ENCODE measurements around the gene PAQR7.

GRCh38 chr1:25893116-25893515 is 17.6 kb upstream of the PAQR7 start:
- TF ChIP-seq CTCF (IDR thresholded peaks at IDR 0.05; ENCODE audit: low read length) (no peak), EZH2 (IDR thresholded peaks at IDR 0.05; ENCODE audit: borderline replicate concordance, low read length) (no peak)

Measured in OCI-LY1 (cell line).